Muscle layer of duodenum (tissue), 2 donors: ENCODE results near the gene PAX6.

Source experiments
- H3K27ac ChIP-seq: one replicate; pipeline ENCODE4 v1.7.0; 2013; ENCODE audit warnings: mild to moderate bottlenecking, low read length
- H3K27me3 ChIP-seq: one replicate; pipeline ENCODE4 v1.7.0; 2013; ENCODE audit warnings: low read depth, mild to moderate bottlenecking, control low read depth, low read length
- H3K36me3 ChIP-seq, 2 donors: one replicate each; pipeline ENCODE4 v1.7.0; 2013; ENCODE audit warnings: low read length in 2 of 2, control low read depth in 1 of 2, mild to moderate bottlenecking in 1 of 2; ENCODE audit not compliant: insufficient read depth in 2 of 2, control insufficient read depth in 1 of 2
- H3K4me1 ChIP-seq, 2 donors: one replicate each; pipeline ENCODE4 v1.7.0; 2013; ENCODE audit warnings: low read length in 2 of 2, mild to moderate bottlenecking in 2 of 2, control low read depth in 1 of 2, moderate library complexity in 1 of 2; ENCODE audit not compliant: insufficient read depth in 2 of 2, control insufficient read depth in 1 of 2
- H3K4me3 ChIP-seq, 2 donors: one replicate each; pipeline ENCODE4 v1.7.0; 2013; ENCODE audit warnings: low read length in 2 of 2, low read depth in 1 of 2, mild to moderate bottlenecking in 1 of 2
- H3K9me3 ChIP-seq, 2 donors: one replicate each; pipeline ENCODE4 v1.7.0; 2013; ENCODE audit warnings: low read length in 2 of 2, control low read depth in 1 of 2, mild to moderate bottlenecking in 1 of 2; ENCODE audit not compliant: control insufficient read depth in 1 of 2
- donor health status: healthy.

Gene PAX6

GRCh38 chr11:31813391-31814175 is 2.5 kb upstream of the PAX6 start:
- Histone ChIP-seq H3K27me3 (peaks cover 88% of the 10 kb centered on the region), H3K9me3 (no peaks in the 10 kb centered on the region), H3K4me1 (peaks cover 6 to 89% of the 10 kb centered on the region in 2 donors), H3K4me3 (peak overlapping the region; percentile 26 to 65), H3K36me3 (no peaks in the 10 kb centered on the region), H3K27ac (no peak overlapping the region)

DNA sequence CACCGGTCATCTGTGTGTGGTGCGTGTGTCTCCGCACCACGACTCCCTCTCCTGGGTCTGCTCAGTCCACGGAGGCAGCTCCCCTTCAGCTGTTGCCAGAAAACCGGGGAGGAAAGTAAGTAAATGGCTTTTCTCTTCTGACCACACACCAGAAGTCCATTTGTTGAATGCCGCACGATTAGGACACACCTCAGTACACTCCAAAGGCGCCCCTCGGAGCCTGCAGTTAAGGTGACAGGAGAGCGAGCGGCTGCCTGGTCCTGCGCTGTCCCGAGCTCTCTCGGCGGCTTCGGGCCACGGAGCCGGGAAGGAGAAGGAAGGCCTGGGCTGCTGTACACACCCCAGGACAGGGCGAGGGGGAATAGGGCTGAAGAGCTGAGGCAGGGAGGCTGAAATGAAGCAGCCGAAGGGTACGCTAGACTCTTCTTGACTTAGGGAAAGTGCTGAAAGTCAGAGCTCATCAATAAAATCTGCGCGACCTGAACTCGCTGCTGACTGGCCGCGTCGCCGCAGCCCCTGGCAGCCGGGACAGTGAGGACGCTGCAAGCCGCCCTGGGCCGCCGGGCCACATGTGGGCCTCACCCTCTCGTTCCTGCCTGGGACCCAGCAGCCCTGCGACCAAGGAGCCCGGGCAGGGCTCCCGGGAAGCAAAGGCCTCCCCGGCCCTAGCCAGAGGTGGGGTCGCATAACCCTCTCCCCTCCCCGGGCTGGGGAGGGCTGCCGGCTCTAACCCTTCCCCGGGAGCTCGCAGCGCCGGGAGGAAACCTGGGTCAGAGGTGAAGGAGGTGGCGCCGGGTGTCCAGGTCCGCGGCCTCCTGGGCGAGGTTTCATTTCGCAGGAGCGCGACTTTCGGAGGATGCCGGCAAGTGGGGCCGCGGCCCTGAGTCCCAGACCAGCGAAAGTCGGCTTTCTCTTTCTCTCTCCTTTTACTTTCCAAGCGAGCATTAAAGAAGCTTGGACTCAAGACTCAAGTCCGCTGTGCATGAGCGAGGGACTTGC is 1.6 kb upstream of the PAX6 start:
- Histone ChIP-seq H3K36me3 (no peaks in the 10 kb centered on the region), H3K27me3 (peaks cover 88% of the 10 kb centered on the region), H3K9me3 (no peaks in the 10 kb centered on the region), H3K27ac (no peak overlapping the region), H3K4me1 (peaks cover 6 to 83% of the 10 kb centered on the region in 2 donors), H3K4me3 (peak overlapping the region; percentile 26 to 65)

- Histone ChIP-seq H3K36me3 (no peaks in the 10 kb centered on the region), H3K4me3 (peak overlapping the region; percentile 23 to 63), H3K27me3 (peaks cover 88% of the 10 kb centered on the region), H3K9me3 (no peaks in the 10 kb centered on the region), H3K27ac (no peak overlapping the region), H3K4me1 (peaks cover 4 to 71% of the 10 kb centered on the region in 2 donors)
Observed at GRCh38 chr11:31809857-31810778, 1.0 kb downstream of the PAX6 start.

DNA sequence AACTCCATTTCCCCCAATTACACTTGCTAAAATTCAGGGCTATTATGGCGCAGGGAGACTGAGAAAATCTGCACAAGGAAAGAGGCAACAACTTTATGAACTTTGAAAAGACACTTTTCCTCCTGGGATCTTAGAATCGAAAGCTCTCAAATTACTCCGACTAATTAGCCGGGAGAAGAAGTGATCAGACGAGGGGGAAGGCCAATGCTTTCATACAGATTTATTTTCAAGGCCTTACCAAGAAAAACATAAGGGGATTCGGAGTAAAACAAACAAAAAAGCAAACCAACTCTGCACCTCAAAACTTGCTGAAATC is 1.6 kb downstream of the PAX6 start:
- H3K27me3 ChIP-seq = peaks cover 88% of the 10 kb centered on the region
- no peak overlapping the region for H3K27ac ChIP-seq
- H3K9me3 ChIP-seq = no peaks in the 10 kb centered on the region
- H3K4me3 ChIP-seq = peak overlapping the region; percentile 23 to 63
- H3K36me3 ChIP-seq = no peaks in the 10 kb centered on the region
- peaks cover 10 to 71% of the 10 kb centered on the region in 2 donors for H3K4me1 ChIP-seq

DNA sequence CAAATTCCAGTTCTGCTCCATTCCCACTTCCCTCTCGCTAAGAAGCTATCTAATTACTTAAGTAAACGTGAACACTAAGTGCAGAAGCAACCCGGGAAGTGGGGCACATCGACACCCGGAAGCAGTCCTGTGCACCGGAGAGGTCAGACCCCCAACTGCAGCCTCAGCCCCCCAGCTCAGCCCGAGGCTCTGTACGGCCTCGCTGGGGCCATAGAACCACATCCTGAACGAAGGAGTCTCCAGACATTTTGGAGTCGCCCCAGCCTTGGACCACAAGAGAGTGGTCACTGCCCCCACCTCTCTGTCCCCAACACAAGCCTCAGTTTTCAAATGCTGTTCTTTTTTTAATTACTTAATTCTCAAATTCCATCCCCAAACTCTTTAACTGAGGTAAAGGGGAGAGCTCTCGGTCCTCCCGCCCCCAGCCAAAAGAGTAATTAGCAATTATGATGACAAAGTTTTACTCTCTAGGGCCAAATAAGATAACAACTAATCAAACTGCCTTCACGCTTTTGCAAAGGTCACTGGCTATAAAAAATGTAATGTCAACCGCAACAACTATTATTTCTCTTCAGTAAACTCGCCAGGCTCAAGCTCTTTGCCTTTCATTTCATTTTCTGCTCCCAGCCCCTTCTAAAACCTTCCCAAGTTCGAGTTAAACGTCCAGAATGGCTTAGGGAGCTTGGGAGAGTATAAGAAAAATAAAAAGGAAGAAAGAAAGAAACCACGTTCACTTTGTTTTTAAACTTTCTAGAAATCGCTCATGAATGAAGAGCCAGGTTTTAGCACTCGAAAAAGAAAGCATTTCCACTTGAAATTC is 2.2 kb downstream of the PAX6 start:
- H3K4me3 ChIP-seq = peak overlapping the region in 1 of 2 donors; percentile 23
- no peak overlapping the region for H3K27ac ChIP-seq
- H3K27me3 ChIP-seq = peaks cover 88% of the 10 kb centered on the region
- no peaks in the 10 kb centered on the region for H3K9me3 ChIP-seq
- peaks cover 10 to 71% of the 10 kb centered on the region in 2 donors for H3K4me1 ChIP-seq
- no peaks in the 10 kb centered on the region for H3K36me3 ChIP-seq

DNA sequence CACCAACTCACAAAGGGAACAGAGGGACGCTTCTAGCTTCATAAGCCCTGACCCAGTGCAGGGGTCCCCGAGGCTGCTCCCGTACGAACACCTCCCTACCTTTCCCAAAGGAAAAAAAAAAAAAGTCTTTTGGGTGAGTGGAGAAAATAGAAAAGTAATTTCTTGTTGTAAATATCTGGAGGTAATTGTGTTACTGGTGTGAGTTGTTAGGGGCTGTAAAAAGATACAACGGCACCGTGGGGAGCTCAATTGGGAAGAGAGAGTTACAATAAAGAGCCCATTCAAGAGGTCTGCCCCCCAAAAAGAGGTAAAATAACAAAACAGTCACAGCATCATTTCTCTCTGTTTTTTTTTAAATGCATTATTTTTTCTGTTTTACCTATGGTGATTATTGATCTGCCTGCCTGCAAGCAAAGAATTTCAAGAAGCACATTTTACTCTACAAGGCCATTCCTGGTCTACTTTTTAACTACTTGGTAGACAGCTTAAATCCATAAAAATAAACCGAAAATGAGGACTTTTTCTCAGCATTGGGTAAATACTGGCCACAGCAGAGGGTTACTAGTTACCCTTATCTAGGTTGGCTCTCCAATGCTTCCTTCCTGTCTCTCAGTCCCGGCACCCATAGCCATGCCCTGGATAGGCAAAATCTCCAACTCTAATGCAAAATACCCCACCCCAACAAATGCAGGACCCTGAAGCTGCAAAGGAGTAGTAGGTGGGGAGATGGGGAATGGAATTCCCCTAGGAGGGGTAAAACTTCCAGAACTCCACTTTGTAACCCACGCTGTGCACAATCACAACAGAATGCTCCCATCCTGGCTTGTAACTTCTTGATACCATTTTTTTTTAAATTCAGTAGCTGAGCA is 3.1 kb downstream of the PAX6 start:
- Histone ChIP-seq H3K36me3 (no peaks in the 10 kb centered on the region), H3K27me3 (peaks cover 91% of the 10 kb centered on the region), H3K4me3 (no peak overlapping the region), H3K9me3 (no peaks in the 10 kb centered on the region), H3K27ac (no peak overlapping the region), H3K4me1 (peaks cover 10 to 71% of the 10 kb centered on the region in 2 donors)

DNA sequence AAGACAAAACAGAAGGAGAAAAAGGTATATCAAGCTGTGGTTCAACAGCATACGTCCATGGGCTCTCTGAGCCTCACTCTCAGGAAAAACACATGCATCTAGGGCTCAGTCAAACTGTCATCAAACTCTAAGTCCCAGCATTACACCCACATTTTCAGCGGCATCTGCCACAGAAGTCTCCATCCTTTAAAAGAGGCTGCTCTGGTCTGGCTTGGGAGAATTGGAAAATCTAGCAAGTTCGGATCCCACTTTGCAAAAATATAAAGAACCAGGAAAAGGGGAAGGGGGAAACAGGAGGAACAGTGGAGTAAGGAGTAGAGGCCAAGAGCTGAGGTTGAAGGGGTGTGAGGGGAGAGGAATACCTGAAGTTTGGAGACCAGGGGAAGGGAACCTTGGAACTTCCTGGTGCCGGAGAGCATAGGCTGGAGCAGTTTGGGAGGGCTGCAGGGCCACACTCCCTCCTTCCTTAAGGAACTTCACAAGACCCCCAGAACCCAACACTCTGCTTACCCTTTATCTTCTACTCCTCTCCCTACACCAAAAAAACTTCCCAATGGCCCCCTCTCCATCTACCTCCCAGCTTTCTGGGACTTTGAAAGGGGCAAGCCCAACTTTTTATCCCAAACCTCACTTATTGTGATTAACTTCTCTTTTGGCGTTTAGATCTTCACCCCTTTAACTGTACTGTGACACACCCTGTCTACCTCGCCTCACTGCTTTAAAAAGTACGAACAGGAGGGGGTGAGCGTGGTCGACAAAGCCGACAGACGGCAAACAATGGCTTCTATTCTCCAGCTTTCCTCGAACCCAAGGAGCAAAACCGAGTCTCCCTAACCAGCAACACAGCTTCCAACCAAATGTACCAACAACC is 4.0 kb downstream of the PAX6 start:
- H3K36me3 ChIP-seq = no peaks in the 10 kb centered on the region
- peaks cover 10 to 62% of the 10 kb centered on the region in 2 donors for H3K4me1 ChIP-seq
- no peak overlapping the region for H3K4me3 ChIP-seq
- H3K27me3 ChIP-seq = peaks cover 88% of the 10 kb centered on the region
- no peaks in the 10 kb centered on the region for H3K9me3 ChIP-seq
- no peak overlapping the region for H3K27ac ChIP-seq

- H3K27me3 ChIP-seq = peaks cover 87% of the 10 kb centered on the region
- no peak overlapping the region for H3K27ac ChIP-seq
- no peaks in the 10 kb centered on the region for H3K36me3 ChIP-seq
- no peaks in the 10 kb centered on the region for H3K9me3 ChIP-seq
- H3K4me1 ChIP-seq = peaks cover 10 to 54% of the 10 kb centered on the region in 2 donors
- H3K4me3 ChIP-seq = no peak overlapping the region
Observed at GRCh38 chr11:31806186-31806927, 4.8 kb downstream of the PAX6 start.
